Progenitor cell of endocrine pancreas (in vitro differentiated cells): Measurements from ENCODE around the gene FCHSD2. TPM values are rescaled to one million over a fixed set of nuclear protein-coding genes. Genes with fewer than 3 reads are reported as not detected.

Experiments
- DNase-seq: peaks from one replicate; pipeline ENCODE4 v3.0.0; 2021; ENCODE audit warnings: low spot score; ENCODE audit not compliant: unreplicated experiment
- H3K27ac Mint-ChIP-seq: 2 replicates; pipeline ENCODE4 v1.8.0; 2021; ENCODE audit warnings: mild to moderate bottlenecking, moderate library complexity, mixed read lengths
- H3K27me3 Mint-ChIP-seq: 2 replicates; pipeline ENCODE4 v1.8.0; 2021; ENCODE audit warnings: mixed read lengths
- H3K36me3 Mint-ChIP-seq: 2 replicates; pipeline ENCODE4 v1.8.0; 2022; ENCODE audit warnings: mixed read lengths; ENCODE audit not compliant: insufficient read depth
- H3K4me1 Mint-ChIP-seq: 2 replicates; pipeline ENCODE4 v1.8.0; 2021; ENCODE audit warnings: low read depth, mixed read lengths
- H3K4me3 Mint-ChIP-seq: 2 replicates; pipeline ENCODE4 v1.8.0; 2021; ENCODE audit warnings: low read depth, mild to moderate bottlenecking, moderate library complexity, mixed read lengths
- H3K9me3 Mint-ChIP-seq: 2 replicates; pipeline ENCODE4 v1.8.0; 2021; ENCODE audit warnings: low read depth, mixed read lengths
- total RNA-seq: library from RNA; stranded (reverse); gene quantifications from 2 replicates; pipeline ENCODE4 v1.2.1, GENCODE V29; 2021
- TF ChIP-seq, protein P1 (sequence below): fragments of 200-600 bp; sonication (generic); IDR thresholded peaks from one replicate; pipeline ENCODE4 v1.5.0; 2021; ENCODE audit warnings: antibody characterized with exemption, mild to moderate bottlenecking; ENCODE audit not compliant: unreplicated experiment

Gene FCHSD2
- total RNA-seq, 1 donor from 2014 or later: 35.4 TPM

DNA sequence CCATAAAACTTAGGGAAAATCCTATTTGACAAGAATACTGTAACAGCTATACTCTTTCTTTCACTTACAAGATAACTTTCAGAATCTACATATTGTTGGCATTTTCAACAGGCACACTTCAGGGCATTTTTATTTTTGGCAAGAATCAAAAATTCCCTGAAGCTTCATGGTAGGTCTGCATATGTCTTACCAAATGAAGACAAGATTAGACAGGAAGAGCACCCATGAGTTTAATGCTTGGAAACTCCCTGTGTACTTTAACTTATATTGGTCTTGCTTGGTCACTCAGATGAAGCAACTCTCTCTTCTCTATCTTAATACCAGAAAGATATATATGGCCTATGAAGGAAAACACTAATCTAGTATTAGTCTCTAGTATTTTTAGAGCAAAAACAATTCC lies 190.2 kb downstream of the FCHSD2 start:
- Mint-ChIP-seq H3K27ac (no peak overlapping the region), H3K36me3 (peaks cover 2% of the 10 kb centered on the region), H3K4me3 (no peak overlapping the region), H3K4me1 (no peaks in the 10 kb centered on the region), H3K27me3 (no peaks in the 10 kb centered on the region), H3K9me3 (no peaks in the 10 kb centered on the region)
- DNase-seq: no peak
- TF ChIP-seq, protein P1, sequence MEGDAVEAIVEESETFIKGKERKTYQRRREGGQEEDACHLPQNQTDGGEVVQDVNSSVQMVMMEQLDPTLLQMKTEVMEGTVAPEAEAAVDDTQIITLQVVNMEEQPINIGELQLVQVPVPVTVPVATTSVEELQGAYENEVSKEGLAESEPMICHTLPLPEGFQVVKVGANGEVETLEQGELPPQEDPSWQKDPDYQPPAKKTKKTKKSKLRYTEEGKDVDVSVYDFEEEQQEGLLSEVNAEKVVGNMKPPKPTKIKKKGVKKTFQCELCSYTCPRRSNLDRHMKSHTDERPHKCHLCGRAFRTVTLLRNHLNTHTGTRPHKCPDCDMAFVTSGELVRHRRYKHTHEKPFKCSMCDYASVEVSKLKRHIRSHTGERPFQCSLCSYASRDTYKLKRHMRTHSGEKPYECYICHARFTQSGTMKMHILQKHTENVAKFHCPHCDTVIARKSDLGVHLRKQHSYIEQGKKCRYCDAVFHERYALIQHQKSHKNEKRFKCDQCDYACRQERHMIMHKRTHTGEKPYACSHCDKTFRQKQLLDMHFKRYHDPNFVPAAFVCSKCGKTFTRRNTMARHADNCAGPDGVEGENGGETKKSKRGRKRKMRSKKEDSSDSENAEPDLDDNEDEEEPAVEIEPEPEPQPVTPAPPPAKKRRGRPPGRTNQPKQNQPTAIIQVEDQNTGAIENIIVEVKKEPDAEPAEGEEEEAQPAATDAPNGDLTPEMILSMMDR: no peak

DNA sequence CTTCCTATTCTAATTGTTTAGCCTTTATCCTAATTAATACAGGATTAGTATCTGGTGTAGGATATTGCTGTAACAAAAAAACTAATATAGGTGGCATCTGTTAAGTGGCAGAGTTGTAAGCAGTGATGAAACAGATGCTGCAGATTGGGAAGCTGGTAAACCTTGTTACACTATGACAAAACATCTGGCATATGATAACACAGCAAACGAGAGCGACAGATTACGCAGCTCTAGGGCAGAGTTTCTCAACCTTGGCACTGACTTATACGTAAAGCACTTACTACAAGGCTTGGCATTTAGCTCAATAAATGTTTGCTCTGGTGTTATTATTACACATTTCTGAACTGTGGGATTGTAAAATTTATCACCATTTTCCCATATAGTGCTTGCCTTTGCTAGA lies 190.9 kb downstream of the FCHSD2 start:
- Mint-ChIP-seq H3K9me3 (no peaks in the 10 kb centered on the region), H3K27ac (no peak overlapping the region), H3K27me3 (no peaks in the 10 kb centered on the region), H3K4me1 (no peaks in the 10 kb centered on the region), H3K36me3 (peaks cover 2% of the 10 kb centered on the region), H3K4me3 (no peak overlapping the region)
- DNase-seq: no peak
- TF ChIP-seq, protein P1: no peak

DNA sequence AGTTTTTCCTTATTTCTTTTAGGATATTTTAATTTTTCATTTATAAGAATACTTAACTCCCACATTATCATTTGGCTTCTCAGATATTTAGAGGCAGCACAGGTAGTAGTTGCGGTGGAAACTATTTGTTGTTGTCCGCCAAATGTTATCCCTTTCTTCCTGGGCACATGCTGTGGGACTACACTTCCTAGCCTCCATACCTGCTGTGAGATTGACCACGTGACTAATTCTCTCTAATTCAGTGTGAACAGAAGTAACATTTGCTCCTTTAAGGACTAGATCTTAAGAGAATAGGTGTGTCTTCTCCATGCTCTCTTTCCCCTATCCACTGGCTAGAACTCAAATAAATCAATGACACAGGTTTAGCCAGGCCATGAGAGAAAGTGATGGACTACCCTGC lies 191.4 kb downstream of the FCHSD2 start:
- Mint-ChIP-seq H3K27me3 (no peaks in the 10 kb centered on the region), H3K27ac (no peak overlapping the region), H3K4me1 (no peaks in the 10 kb centered on the region), H3K4me3 (no peak overlapping the region), H3K9me3 (no peaks in the 10 kb centered on the region), H3K36me3 (peaks cover 2% of the 10 kb centered on the region)
- TF ChIP-seq, protein P1: no peak
- DNase-seq: no peak

DNA sequence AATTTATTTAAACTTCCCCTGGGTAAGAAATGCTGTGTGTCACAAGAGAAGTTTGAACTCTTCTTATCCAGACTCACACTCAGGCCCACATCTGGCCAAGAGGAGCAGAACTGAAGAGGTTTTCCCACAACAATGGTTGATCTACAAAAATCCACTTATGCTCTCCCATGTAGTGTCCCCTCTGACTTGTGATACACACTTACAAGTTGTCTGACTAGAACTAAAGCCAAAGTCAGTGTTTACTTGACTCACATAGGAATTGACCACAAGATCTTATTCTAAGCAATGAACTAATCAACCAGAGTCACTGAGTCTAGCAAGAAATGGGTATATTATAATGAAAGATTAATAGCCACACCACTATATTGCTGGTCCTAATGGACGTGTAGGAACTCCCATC lies 194.9 kb downstream of the FCHSD2 start:
- H3K9me3 Mint-ChIP-seq: no peaks in the 10 kb centered on the region
- H3K27me3 Mint-ChIP-seq: no peaks in the 10 kb centered on the region
- DNase-seq: no peak
- TF ChIP-seq, protein P1: no peak
- no peak overlapping the region for H3K4me3 Mint-ChIP-seq
- H3K36me3 Mint-ChIP-seq: peaks cover 2% of the 10 kb centered on the region
- no peak overlapping the region for H3K27ac Mint-ChIP-seq
- H3K4me1 Mint-ChIP-seq: no peaks in the 10 kb centered on the region

DNA sequence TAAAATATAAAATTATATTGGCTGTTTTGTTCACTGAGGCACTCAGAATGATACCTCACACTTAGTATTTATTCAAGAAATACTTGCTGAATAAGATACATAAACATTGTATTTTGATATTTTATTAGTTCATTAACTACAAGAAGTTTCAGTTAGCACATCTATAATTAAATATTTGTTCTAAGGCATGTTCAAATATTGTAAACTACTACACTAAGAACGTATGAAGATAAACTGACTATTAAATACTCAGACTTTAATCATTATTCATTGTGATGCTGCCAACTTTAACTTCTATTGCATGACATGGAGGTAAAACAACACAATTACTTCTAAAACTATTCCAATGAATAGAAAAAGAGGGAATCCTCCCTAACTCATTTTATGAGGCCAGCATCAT lies 198.5 kb downstream of the FCHSD2 start:
- Mint-ChIP-seq H3K27ac (no peak overlapping the region), H3K9me3 (no peaks in the 10 kb centered on the region), H3K4me3 (no peak overlapping the region), H3K36me3 (no peaks in the 10 kb centered on the region), H3K27me3 (no peaks in the 10 kb centered on the region), H3K4me1 (no peaks in the 10 kb centered on the region)
- TF ChIP-seq, protein P1: no peak
- DNase-seq: no peak
